GM12801 (cell line): ENCODE results near the gene RIOK3.

Experiments
- CTCF ChIP-seq: IDR thresholded peaks from one replicate; pipeline ENCODE4 v1.5.1; 2011; ENCODE audit warnings: control low read depth; ENCODE audit not compliant: insufficient read length; ENCODE audit errors: extremely low read depth

The RIOK3 gene

GRCh38 chr18:23452728-23453679 lies at the start of gene RIOK3:
TSS of gene RIOK3 (plus strand) at chr18:23453287. CDS start at chr18:23453440, 153 bp downstream.
- no peak for TF ChIP-seq CTCF

- no peak for TF ChIP-seq CTCF
Observed at GRCh38 chr18:23403310-23403709, 49.8 kb upstream of the RIOK3 start.

- no peak for TF ChIP-seq CTCF
Observed at GRCh38 chr18:23405636-23406035, 47.5 kb upstream of the RIOK3 start.

GRCh38 chr18:23406271-23406787 lies 46.8 kb upstream of the RIOK3 start:
- no peak for TF ChIP-seq CTCF

- no peak for TF ChIP-seq CTCF
Observed at GRCh38 chr18:23412351-23412964, 40.6 kb upstream of the RIOK3 start.

- TF ChIP-seq CTCF = no peak
Observed at GRCh38 chr18:23415515-23415914, 37.6 kb upstream of the RIOK3 start.

- TF ChIP-seq CTCF = no peak
Observed at GRCh38 chr18:23416298-23416697, 36.8 kb upstream of the RIOK3 start.
